GM23338 (cell line): ENCODE results near the gene CRMP1.

Source experiments
- CTCF ChIP-seq, 2 experiments: fragments of 200-600 bp in 1 of 2; sonication (generic) in 1 of 2; conservative IDR thresholded peaks; 2 replicates each; pipeline versions ENCODE4 v1.5.1 to v1.6.1; 2016 to 2017; ENCODE audit warnings: antibody characterized with exemption in 2 of 2, low read depth in 2 of 2, mild to moderate bottlenecking in 2 of 2, moderate library complexity in 1 of 2
- POLR2AphosphoS5 ChIP-seq: IDR thresholded peaks from 2 replicates; pipeline ENCODE4 v1.6.1; 2016; ENCODE audit warnings: antibody characterized with exemption, low read depth

GRCh38 chr4:5815641-5816040 is 77.2 kb downstream of the CRMP1 start:
- TF ChIP-seq CTCF (conservative IDR thresholded peaks at IDR 0.05; ENCODE audit: low read depth in 2 of 2) (no peak), POLR2AphosphoS5 (no peak)
